Mesothelial cell of epicardium (in vitro differentiated cells): ENCODE data around the gene LSP1. TPM values are rescaled to one million over a fixed set of nuclear protein-coding genes. Genes with fewer than 3 reads are reported as not detected.

Source experiments
- DNase-seq, 2 experiments: peaks; one replicate each; pipeline ENCODE4 v3.0.0; 2021; ENCODE audit warnings: low spot score in 2 of 2; ENCODE audit not compliant: unreplicated experiment in 2 of 2
- H3K27ac Mint-ChIP-seq: 2 replicates; pipeline ENCODE4 v1.8.0; 2021; ENCODE audit warnings: mixed read lengths
- H3K27me3 Mint-ChIP-seq: 2 replicates; pipeline ENCODE4 v1.8.0; 2021; ENCODE audit warnings: low read depth, mixed read lengths
- H3K36me3 Mint-ChIP-seq: 2 replicates; pipeline ENCODE4 v1.8.0; 2021; ENCODE audit warnings: mixed read lengths
- H3K4me1 Mint-ChIP-seq: 2 replicates; pipeline ENCODE4 v1.8.0; 2021; ENCODE audit warnings: mixed read lengths
- H3K4me3 Mint-ChIP-seq: 2 replicates; pipeline ENCODE4 v1.8.0; 2021; ENCODE audit warnings: mild to moderate bottlenecking, moderate library complexity, mixed read lengths
- H3K9me3 Mint-ChIP-seq: 2 replicates; pipeline ENCODE4 v1.8.0; 2021; ENCODE audit warnings: mixed read lengths
- total RNA-seq: library from RNA; stranded (reverse); gene quantifications from 3 replicates; pipeline ENCODE4 v1.2.1, GENCODE V29; 2021
- TF ChIP-seq, protein P1 (sequence below): fragments of 200-600 bp; sonication (generic); IDR thresholded peaks from one replicate; pipeline ENCODE4 v1.5.0; 2021; ENCODE audit warnings: antibody characterized with exemption; ENCODE audit not compliant: unreplicated experiment

LSP1 gene
- total RNA-seq, 1 donor from 2014 or later = 4.9 TPM

GRCh38 chr11:1836011-1836945 lies 16.6 kb upstream of the LSP1 start:
- DNase-seq = no peak
- no peak overlapping the region for H3K27ac Mint-ChIP-seq
- H3K4me3 Mint-ChIP-seq = no peak overlapping the region
- no peaks in the 10 kb centered on the region for H3K27me3 Mint-ChIP-seq
- TF ChIP-seq, protein P1, sequence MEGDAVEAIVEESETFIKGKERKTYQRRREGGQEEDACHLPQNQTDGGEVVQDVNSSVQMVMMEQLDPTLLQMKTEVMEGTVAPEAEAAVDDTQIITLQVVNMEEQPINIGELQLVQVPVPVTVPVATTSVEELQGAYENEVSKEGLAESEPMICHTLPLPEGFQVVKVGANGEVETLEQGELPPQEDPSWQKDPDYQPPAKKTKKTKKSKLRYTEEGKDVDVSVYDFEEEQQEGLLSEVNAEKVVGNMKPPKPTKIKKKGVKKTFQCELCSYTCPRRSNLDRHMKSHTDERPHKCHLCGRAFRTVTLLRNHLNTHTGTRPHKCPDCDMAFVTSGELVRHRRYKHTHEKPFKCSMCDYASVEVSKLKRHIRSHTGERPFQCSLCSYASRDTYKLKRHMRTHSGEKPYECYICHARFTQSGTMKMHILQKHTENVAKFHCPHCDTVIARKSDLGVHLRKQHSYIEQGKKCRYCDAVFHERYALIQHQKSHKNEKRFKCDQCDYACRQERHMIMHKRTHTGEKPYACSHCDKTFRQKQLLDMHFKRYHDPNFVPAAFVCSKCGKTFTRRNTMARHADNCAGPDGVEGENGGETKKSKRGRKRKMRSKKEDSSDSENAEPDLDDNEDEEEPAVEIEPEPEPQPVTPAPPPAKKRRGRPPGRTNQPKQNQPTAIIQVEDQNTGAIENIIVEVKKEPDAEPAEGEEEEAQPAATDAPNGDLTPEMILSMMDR = no peak
- peaks cover 23% of the 10 kb centered on the region for H3K4me1 Mint-ChIP-seq
- no peaks in the 10 kb centered on the region for H3K36me3 Mint-ChIP-seq
- H3K9me3 Mint-ChIP-seq = no peaks in the 10 kb centered on the region

- Mint-ChIP-seq H3K4me3 (no peak overlapping the region), H3K27ac (no peak overlapping the region), H3K36me3 (no peaks in the 10 kb centered on the region), H3K4me1 (peaks cover 18% of the 10 kb centered on the region), H3K27me3 (no peaks in the 10 kb centered on the region), H3K9me3 (no peaks in the 10 kb centered on the region)
- peak; percentile 68 to 86 for DNase-seq
- TF ChIP-seq, protein P1 = peak; percentile 87
Measured at GRCh38 chr11:1837171-1838076, 15.5 kb upstream of the LSP1 start.

- no peak overlapping the region for H3K27ac Mint-ChIP-seq
- no peaks in the 10 kb centered on the region for H3K36me3 Mint-ChIP-seq
- no peaks in the 10 kb centered on the region for H3K27me3 Mint-ChIP-seq
- TF ChIP-seq, protein P1 = peak; percentile 22
- H3K9me3 Mint-ChIP-seq = no peaks in the 10 kb centered on the region
- peaks cover 14% of the 10 kb centered on the region for H3K4me1 Mint-ChIP-seq
- no peak overlapping the region for H3K4me3 Mint-ChIP-seq
- no peak for DNase-seq
Measured at GRCh38 chr11:1838077-1838425, 14.8 kb upstream of the LSP1 start.

DNA sequence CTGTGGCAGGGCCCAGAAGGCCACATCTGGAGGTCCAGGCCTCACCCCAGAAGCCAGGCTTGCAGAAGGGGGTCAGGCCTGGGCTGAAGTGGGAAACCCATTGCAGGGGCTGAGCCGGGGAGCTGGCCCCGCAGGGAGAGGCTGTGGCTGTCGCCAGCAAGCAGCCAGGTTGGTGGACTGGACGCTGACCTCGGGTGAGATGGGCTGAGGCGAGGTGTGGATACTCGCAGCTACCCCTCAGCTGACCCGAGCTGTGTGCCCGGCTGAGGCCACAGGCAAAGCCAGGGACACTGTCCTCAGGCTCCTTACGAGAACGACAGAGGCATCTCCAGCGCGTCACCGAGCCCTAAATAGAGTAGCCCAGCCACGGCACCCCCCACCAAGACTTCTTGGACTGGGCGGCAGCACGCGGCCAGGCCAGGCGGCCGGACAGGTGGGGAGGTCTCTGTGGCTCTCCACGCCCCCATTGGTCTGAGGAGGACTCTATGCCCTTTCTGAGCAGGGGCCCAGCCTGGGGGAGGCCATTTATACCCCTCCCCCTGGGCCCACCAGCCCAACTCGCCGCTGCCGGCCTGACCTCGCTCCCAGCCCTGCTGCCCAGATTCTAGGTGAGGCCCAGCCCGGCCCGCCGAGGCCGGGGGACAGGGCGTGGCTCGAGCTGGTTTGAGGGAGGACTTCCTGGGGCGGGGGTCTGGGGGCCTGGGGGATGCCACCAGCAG lies 14.3 kb upstream of the LSP1 start, which contains the start of gene TNNI2:
Gene TNNI2 (plus strand): TSS at position 556 of the 719 bp plus-strand sequence. CDS start 716 bp downstream, outside the sequence.
- H3K9me3 Mint-ChIP-seq = no peaks in the 10 kb centered on the region
- DNase-seq = no peak
- H3K36me3 Mint-ChIP-seq = no peaks in the 10 kb centered on the region
- peaks cover 14% of the 10 kb centered on the region for H3K4me1 Mint-ChIP-seq
- TF ChIP-seq, protein P1 = no peak
- H3K27ac Mint-ChIP-seq = no peak within 1 kb of the TSS
- H3K27me3 Mint-ChIP-seq = no peaks in the 10 kb centered on the region
- H3K4me3 Mint-ChIP-seq = no peak within 1 kb of the TSS
